ENCODE measurements around the gene SAP30BP. TPM values are rescaled to one million over a fixed set of nuclear protein-coding genes. Genes with fewer than 3 reads are reported as not detected.
"Not testable (repeated sequence)": the region's sequence is repeated elsewhere in the genome, so short reads cannot be mapped to it uniquely, and the experiment has no call there.

SAP30BP gene
- total RNA-seq, 4 donors from 2014 or later = 68.2 to 87.2 (median 77.2) TPM

GRCh38 chr17:75635610-75636202, 31.4 kb upstream of the SAP30BP start:
- Histone ChIP-seq H3K9me3 (no peaks in the 10 kb centered on the region), H3K27me3 (no peaks in the 10 kb centered on the region), H3K36me3 (peaks cover 0 to 35% of the 10 kb centered on the region in 2 donors), H3K4me1 (peaks cover 0 to 29% (median 19%) of the 10 kb centered on the region in 3 donors), H3K4me3 (peak overlapping the region in 1 of 2 donors; percentile 45), H3K27ac (peak overlapping the region in 2 of 4 donors; percentile 35 to 80)
- ATAC-seq = no peak
- WGBS, 2 donors (ENCODE audit: low coverage in 1 of 2) = 55 to 60% methylated on average over 1 to 2 of the region's 16 CpGs
- no peak for TF ChIP-seq POLR2AphosphoS5 (IDR thresholded peaks at IDR 0.05)
- no peak for TF ChIP-seq EP300 (IDR thresholded peaks at IDR 0.05)
- TF ChIP-seq POLR2A (IDR thresholded peaks at IDR 0.05) = no peak
- TF ChIP-seq, protein P1, sequence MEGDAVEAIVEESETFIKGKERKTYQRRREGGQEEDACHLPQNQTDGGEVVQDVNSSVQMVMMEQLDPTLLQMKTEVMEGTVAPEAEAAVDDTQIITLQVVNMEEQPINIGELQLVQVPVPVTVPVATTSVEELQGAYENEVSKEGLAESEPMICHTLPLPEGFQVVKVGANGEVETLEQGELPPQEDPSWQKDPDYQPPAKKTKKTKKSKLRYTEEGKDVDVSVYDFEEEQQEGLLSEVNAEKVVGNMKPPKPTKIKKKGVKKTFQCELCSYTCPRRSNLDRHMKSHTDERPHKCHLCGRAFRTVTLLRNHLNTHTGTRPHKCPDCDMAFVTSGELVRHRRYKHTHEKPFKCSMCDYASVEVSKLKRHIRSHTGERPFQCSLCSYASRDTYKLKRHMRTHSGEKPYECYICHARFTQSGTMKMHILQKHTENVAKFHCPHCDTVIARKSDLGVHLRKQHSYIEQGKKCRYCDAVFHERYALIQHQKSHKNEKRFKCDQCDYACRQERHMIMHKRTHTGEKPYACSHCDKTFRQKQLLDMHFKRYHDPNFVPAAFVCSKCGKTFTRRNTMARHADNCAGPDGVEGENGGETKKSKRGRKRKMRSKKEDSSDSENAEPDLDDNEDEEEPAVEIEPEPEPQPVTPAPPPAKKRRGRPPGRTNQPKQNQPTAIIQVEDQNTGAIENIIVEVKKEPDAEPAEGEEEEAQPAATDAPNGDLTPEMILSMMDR (IDR thresholded peaks at IDR 0.05) = no peak

DNA sequence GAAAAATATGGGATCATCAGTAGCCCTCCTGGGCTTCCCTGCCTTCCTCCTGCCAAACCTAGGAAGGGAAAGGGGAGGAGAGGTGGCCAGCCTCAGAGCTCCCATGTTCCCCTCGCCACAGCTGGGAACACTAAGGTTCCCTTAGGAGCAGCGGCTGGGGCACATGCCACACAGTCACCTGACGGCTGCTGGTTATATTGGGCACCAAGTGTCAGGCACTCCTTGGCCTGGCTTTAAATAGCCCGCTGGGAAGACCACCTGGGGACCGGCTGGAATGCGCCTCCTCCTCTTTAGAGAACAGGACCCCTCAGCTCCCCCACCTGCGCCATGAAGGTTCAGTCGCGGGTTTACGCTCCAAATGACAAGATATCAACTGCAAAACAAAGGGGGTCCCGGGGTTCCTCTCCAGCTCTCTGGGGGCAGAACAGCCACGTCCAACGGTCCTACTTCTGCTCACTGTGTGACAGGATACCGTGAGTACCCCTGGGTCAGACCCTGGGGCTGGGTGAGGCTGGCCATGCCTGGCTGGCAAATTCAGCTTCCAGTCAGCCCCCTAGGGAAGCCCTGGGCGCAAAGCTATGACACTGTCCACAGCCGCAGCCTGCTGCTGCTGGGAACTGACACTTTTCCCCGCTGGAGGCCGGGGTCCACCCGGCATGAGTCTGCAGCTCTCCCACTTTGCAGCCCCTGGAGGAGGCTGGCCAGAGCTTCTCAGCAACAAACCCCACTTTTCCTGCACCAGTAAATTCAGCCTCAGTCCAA, 30.6 kb upstream of the SAP30BP start:
- no peak for ATAC-seq
- peak overlapping the region in 2 of 4 donors; percentile 27 to 80 for H3K27ac ChIP-seq
- H3K4me1 ChIP-seq = peaks cover 0 to 29% (median 19%) of the 10 kb centered on the region in 3 donors

GRCh38 chr17:75637143-75637538, 30.0 kb upstream of the SAP30BP start:
- peaks cover 0 to 41% of the 10 kb centered on the region in 2 donors for H3K36me3 ChIP-seq
- TF ChIP-seq POLR2AphosphoS5 (IDR thresholded peaks at IDR 0.05) = no peak
- no peak for TF ChIP-seq EP300 (IDR thresholded peaks at IDR 0.05)
- TF ChIP-seq, protein P1 (IDR thresholded peaks at IDR 0.05) = no peak
- no peak for TF ChIP-seq POLR2A (IDR thresholded peaks at IDR 0.05)
- H3K27me3 ChIP-seq = no peaks in the 10 kb centered on the region
- H3K4me1 ChIP-seq = peaks cover 0 to 27% (median 19%) of the 10 kb centered on the region in 3 donors
- H3K4me3 ChIP-seq = no peak overlapping the region
- WGBS, 2 donors (ENCODE audit: low coverage in 1 of 2) = no CpG with 5 or more reads among the region's 13 CpGs
- H3K9me3 ChIP-seq = no peaks in the 10 kb centered on the region
- ATAC-seq = no peak
- peak overlapping the region in 1 of 4 donors; percentile 80 for H3K27ac ChIP-seq

More for the DNA sequence above, 30.6 kb upstream of the SAP30BP start:
- TF ChIP-seq EP300 (IDR thresholded peaks at IDR 0.05) (no peak), POLR2A (IDR thresholded peaks at IDR 0.05) (no peak), POLR2AphosphoS5 (IDR thresholded peaks at IDR 0.05) (no peak)
- TF ChIP-seq, protein P1 (IDR thresholded peaks at IDR 0.05) = no peak
- H3K27me3 ChIP-seq = no peaks in the 10 kb centered on the region
- no peaks in the 10 kb centered on the region for H3K9me3 ChIP-seq
- peaks cover 0 to 36% of the 10 kb centered on the region in 2 donors for H3K36me3 ChIP-seq
- WGBS, 2 donors (ENCODE audit: low coverage in 1 of 2) = 95% methylated on average over 8 of the region's 19 CpGs; no CpG with 5 or more reads in 1 of the 2 donors
- H3K4me3 ChIP-seq = peak overlapping the region in 1 of 2 donors; percentile 7

DNA sequence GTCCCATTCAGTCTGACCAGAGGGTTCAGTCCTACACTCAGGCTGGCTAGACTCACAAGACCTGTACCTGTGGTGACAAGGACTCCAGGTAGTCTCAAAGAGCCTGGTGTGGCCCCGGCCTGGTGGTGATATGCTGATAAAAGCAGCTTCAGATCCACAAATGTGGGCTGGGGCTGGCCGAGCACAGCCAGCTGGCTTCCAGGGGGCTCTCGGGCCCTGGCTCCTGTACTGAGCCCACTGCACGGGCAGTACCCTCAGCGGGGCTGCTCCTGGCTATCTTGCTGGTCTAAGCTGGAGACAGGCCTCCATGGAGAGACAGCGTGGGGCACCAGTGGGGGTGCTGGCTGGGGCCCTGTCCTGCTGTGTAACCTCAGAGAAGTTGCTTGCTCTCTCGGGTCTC, 29.6 kb upstream of the SAP30BP start:
- H3K36me3 ChIP-seq = peaks cover 0 to 44% of the 10 kb centered on the region in 2 donors
- H3K9me3 ChIP-seq = no peaks in the 10 kb centered on the region
- no peak for ATAC-seq
- 80% methylated on average over 1 of the region's 7 CpGs; no CpG with 5 or more reads in 1 of the 2 donors for WGBS, 2 donors (ENCODE audit: low coverage in 1 of 2)
- peaks cover 0 to 23% (median 18%) of the 10 kb centered on the region in 3 donors for H3K4me1 ChIP-seq
- no peak overlapping the region for H3K4me3 ChIP-seq
- peak overlapping the region in 1 of 4 donors; percentile 80 for H3K27ac ChIP-seq
- H3K27me3 ChIP-seq = no peaks in the 10 kb centered on the region
- no peak for TF ChIP-seq POLR2A (IDR thresholded peaks at IDR 0.05)
- no peak for TF ChIP-seq EP300 (IDR thresholded peaks at IDR 0.05)
- TF ChIP-seq POLR2AphosphoS5 (IDR thresholded peaks at IDR 0.05) = no peak
- TF ChIP-seq, protein P1 (IDR thresholded peaks at IDR 0.05) = no peak

GRCh38 chr17:75638039-75638438, 29.1 kb upstream of the SAP30BP start:
- WGBS, 2 donors (ENCODE audit: low coverage in 1 of 2) = 96% methylated on average over 10 of the region's 12 CpGs; no CpG with 5 or more reads in 1 of the 2 donors
- H3K27me3 ChIP-seq, H3K27ac ChIP-seq, ATAC-seq, H3K9me3 ChIP-seq, H3K4me3 ChIP-seq: not testable (repeated sequence)
- H3K36me3 ChIP-seq = peaks cover 0 to 44% of the 10 kb centered on the region in 2 donors
- peaks cover 0 to 18% (median 14%) of the 10 kb centered on the region in 3 donors for H3K4me1 ChIP-seq

Data from gastroesophageal sphincter (tissue), 4 donors.